Body of pancreas (tissue), 4 donors: ENCODE results near the gene PTBP3. TPM values are rescaled to one million over a fixed set of nuclear protein-coding genes. Genes with fewer than 3 reads are reported as not detected.

ENCODE experiments used
- ATAC-seq: fragments of 150-250 bp; one replicate; pipeline ENCODE4 v1.9.1; 2016
- DNase-seq, 4 donors: peaks; one replicate each; pipeline ENCODE4 v3.0.0-alpha.2; 2019
- H3K27ac ChIP-seq, 4 donors: fragments of 200-600 bp; sonication (generic); 1 replicate in 3 of 4; 2 replicates in 1 of 4; pipeline versions ENCODE4 v1.5.1 to v1.6.1; 2016 to 2019; ENCODE audit warnings: mild to moderate bottlenecking in 1 of 4, mixed read lengths in 1 of 4, moderate library complexity in 1 of 4
- H3K27me3 ChIP-seq, 2 donors: fragments of 200-600 bp; sonication (generic); one replicate each; pipeline ENCODE4 v1.6.0; 2016; ENCODE audit warnings: mild to moderate bottlenecking in 1 of 2
- H3K36me3 ChIP-seq, 2 donors: fragments of 200-600 bp; sonication (generic); replicated peaks in 1 of 2; 2 replicates each; pipeline ENCODE4 v1.5.1; 2016; ENCODE audit warnings: low read depth in 2 of 2; ENCODE audit not compliant: insufficient read depth in 1 of 2
- H3K4me1 ChIP-seq: fragments of 200-600 bp; sonication (generic); one replicate; pipeline ENCODE4 v1.6.0; 2016
- H3K4me3 ChIP-seq, 2 donors: fragments of 200-600 bp; sonication (generic); 1 replicate in 1 of 2; 2 replicates in 1 of 2; pipeline ENCODE4 v1.5.1; 2016 to 2019
- H3K9me3 ChIP-seq, 3 donors: fragments of 200-600 bp; sonication (generic); 1 replicate in 2 of 3; 2 replicates in 1 of 3; pipeline ENCODE4 v1.5.1; 2016
- POLR2A ChIP-seq, 3 donors: fragments of 450-650 bp; IDR thresholded peaks; one replicate each; pipeline ENCODE4 v1.6.1; 2016; ENCODE audit warnings: antibody characterized with exemption in 3 of 3, mild to moderate bottlenecking in 2 of 3
- WGBS, 2 donors: methylation state at CpG; one replicate each; pipeline ENCODE4 v1.1.5; 2017; 5-methylcytosine and 5-hydroxymethylcytosine counted together
- intact Hi-C: fragments of 100-400 bp; cut with DNase I; formaldehyde crosslinking; loops from one replicate; pipeline ENCODE4 v1.15.1; 2023
- total RNA-seq, 2 donors: library from RNA; depleted of rRNA; stranded (reverse); fragments of >200 nt; gene quantifications; one replicate each; pipeline ENCODE4 v1.1.0, GENCODE V29; 2016
- TF ChIP-seq, protein P1 (sequence below), 7 experiments: fragments of 450-650 bp in 4 of 7; fragments of 200-600 bp in 3 of 7; sonication (generic) in 3 of 7; IDR thresholded peaks; one replicate each; pipeline ENCODE4 v1.5.1; 2016 to 2019; ENCODE audit warnings: antibody characterized with exemption in 7 of 7

The PTBP3 gene
- total RNA-seq, 2 donors from 2014 or later: 30.4 to 122 TPM

DNA sequence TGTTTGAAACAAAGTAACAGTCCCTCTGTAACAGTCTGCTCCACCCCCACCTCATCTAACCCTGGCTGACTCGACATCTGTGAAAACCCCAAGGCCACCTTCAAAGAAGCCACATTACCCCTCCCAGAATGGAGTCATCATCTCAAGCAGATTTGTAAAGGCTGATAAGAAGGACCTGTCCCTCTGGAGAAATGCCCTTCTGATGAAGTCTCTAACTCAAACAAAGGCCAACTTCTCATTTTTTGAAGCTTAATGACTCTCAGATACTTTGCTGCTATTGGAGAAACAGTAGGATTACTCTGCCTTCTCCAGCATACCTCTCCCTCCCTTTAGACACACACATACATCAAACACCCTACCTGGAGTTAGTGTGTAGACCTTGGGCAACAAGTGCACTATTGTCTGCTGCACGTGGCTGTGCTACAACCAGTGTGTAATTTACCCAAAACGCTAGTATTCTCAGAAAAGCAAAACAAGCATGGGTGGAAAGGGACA, 153.0 kb downstream of the PTBP3 start:
- DNase-seq (no peak), ATAC-seq (no peak)
- Histone ChIP-seq H3K27me3 (no peaks in the 10 kb centered on the region), H3K4me1 (peaks cover 4% of the 10 kb centered on the region), H3K9me3 (no peaks in the 10 kb centered on the region), H3K36me3 (no peaks in the 10 kb centered on the region), H3K4me3 (no peak overlapping the region), H3K27ac (no peak overlapping the region)
- TF ChIP-seq, protein P1, sequence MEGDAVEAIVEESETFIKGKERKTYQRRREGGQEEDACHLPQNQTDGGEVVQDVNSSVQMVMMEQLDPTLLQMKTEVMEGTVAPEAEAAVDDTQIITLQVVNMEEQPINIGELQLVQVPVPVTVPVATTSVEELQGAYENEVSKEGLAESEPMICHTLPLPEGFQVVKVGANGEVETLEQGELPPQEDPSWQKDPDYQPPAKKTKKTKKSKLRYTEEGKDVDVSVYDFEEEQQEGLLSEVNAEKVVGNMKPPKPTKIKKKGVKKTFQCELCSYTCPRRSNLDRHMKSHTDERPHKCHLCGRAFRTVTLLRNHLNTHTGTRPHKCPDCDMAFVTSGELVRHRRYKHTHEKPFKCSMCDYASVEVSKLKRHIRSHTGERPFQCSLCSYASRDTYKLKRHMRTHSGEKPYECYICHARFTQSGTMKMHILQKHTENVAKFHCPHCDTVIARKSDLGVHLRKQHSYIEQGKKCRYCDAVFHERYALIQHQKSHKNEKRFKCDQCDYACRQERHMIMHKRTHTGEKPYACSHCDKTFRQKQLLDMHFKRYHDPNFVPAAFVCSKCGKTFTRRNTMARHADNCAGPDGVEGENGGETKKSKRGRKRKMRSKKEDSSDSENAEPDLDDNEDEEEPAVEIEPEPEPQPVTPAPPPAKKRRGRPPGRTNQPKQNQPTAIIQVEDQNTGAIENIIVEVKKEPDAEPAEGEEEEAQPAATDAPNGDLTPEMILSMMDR (IDR thresholded peaks at IDR 0.05): no peak
- no peak for TF ChIP-seq POLR2A (IDR thresholded peaks at IDR 0.05)
- WGBS, 2 donors: 10 to 16% methylated on average over 3 of the region's 3 CpGs
- intact Hi-C loops: no loop called here

GRCh38 chr9:112179816-112180215, 153.6 kb downstream of the PTBP3 start:
- no peak overlapping the region for H3K4me3 ChIP-seq
- no peaks in the 10 kb centered on the region for H3K27me3 ChIP-seq
- H3K9me3 ChIP-seq: no peaks in the 10 kb centered on the region
- peaks cover 7% of the 10 kb centered on the region for H3K4me1 ChIP-seq
- TF ChIP-seq POLR2A (IDR thresholded peaks at IDR 0.05): no peak
- TF ChIP-seq, protein P1 (IDR thresholded peaks at IDR 0.05): no peak
- DNase-seq: no peak
- whole genome bisulfite sequencing, 2 donors: 71 to 76% methylated on average over 4 of the region's 4 CpGs
- H3K36me3 ChIP-seq: no peaks in the 10 kb centered on the region
- no peak overlapping the region for H3K27ac ChIP-seq
- ATAC-seq: no peak
- intact Hi-C loops: no loop called here

DNA sequence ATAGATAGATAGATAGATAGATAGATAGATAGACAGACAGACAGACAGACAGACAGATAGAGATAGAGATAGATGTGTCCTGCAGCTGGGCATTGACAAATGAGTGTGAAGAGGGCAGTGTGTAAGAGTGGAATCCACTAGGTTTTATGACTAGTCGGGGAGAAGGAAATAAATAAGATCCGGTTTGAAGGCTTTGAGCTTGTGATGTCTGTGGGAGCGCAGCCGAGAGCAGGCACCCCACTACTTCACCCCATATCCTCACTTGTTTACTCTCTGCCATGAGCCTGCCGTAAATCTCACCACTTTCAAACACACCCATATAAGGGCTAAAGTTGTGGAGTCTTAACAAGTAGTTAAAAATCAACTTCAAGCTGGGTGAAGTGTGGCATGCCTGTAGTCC, 156.9 kb downstream of the PTBP3 start:
- peaks cover 14% of the 10 kb centered on the region for H3K4me1 ChIP-seq
- H3K27ac ChIP-seq: no peak overlapping the region
- H3K27me3 ChIP-seq: no peaks in the 10 kb centered on the region
- no peak for DNase-seq
- WGBS, 2 donors: 63 to 83% methylated on average over 5 of the region's 5 CpGs
- no peak overlapping the region for H3K4me3 ChIP-seq
- H3K36me3 ChIP-seq: no peaks in the 10 kb centered on the region
- TF ChIP-seq POLR2A (IDR thresholded peaks at IDR 0.05): no peak
- TF ChIP-seq, protein P1 (IDR thresholded peaks at IDR 0.05): no peak
- intact Hi-C loops: no loop called here
- H3K9me3 ChIP-seq: no peaks in the 10 kb centered on the region
- no peak for ATAC-seq

DNA sequence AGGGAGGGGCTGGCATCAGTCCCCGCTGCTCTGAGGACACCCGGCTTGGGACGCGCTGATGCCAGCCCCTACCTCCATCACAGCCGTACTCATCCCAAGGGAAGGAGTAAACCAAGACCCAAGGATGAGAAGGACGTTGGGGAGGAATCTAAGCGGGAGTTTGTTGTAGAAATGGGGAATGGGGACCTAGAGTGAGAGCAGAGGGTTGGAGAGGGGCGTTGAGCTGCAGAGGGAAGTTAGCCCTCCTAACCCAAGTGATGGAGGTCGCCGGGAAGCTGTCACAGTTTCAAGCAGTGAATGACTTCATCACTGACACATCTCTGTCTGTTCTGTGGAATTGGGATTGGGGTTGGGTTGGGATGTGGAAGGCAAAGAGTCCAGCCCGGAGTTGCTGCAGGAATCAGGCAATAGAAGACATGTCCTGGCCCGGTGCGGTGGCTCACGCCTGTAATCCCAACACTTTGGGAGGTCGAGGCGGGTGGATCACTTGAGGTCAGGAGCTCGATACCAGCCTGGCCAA, 157.6 kb downstream of the PTBP3 start:
- DNase-seq (no peak), ATAC-seq (no peak)
- peaks cover 15% of the 10 kb centered on the region for H3K4me1 ChIP-seq
- intact Hi-C loops: no loop called here
- no peak for TF ChIP-seq POLR2A (IDR thresholded peaks at IDR 0.05)
- TF ChIP-seq, protein P1 (IDR thresholded peaks at IDR 0.05): no peak
- no peak overlapping the region for H3K4me3 ChIP-seq
- no peaks in the 10 kb centered on the region for H3K9me3 ChIP-seq
- H3K27ac ChIP-seq: no peak overlapping the region
- no peaks in the 10 kb centered on the region for H3K36me3 ChIP-seq
- 77 to 79% methylated on average over 17 of the region's 17 CpGs for WGBS, 2 donors
- no peaks in the 10 kb centered on the region for H3K27me3 ChIP-seq
